IMR-90 (cell line): ENCODE data around the gene DDAH2. TPM values are rescaled to one million over a fixed set of nuclear protein-coding genes. Genes with fewer than 3 reads are reported as not detected.

Experiments used
- ATAC-seq: fragments of 200-7000 bp; cut with Tn5 transposase; 2 replicates; pipeline ENCODE4 v1.9.1; 2020; ENCODE audit warnings: low read depth, mild to moderate bottlenecking, moderate library complexity
- BruUV-seq: library from RNA; stranded (reverse); fragments of 400-500 nt; replicated peaks from 2 replicates; lab custom pipeline; 2021; lab: Mats Ljungman, UMichigan
- CTCF ChIA-PET: fragments of 300-600 bp; formaldehyde crosslinking; extraction: SDS; loops from one replicate; lab custom pipeline; 2021; ENCODE audit warnings: antibody characterized with exemption; lab: Yijun Ruan, JAX
- POLR2A ChIA-PET: fragments of 300-600 bp; sonication (Branson Sonifier 250); formaldehyde crosslinking; loops from one replicate; lab custom pipeline; 2022; ENCODE audit warnings: antibody characterized with exemption; ENCODE audit not compliant: unreplicated experiment; lab: Charles Lee
- DNase-seq: peaks from one replicate; pipeline ENCODE4 v3.0.0; 2013
- H2AFZ ChIP-seq: replicated peaks from 2 replicates; pipeline ENCODE3; 2013; ENCODE audit warnings: low read length, mild to moderate bottlenecking; ENCODE audit not compliant: poor library complexity
- H2AK5ac ChIP-seq: 2 replicates; pipeline ENCODE4 v1.6.1; 2013; ENCODE audit warnings: low read depth, low read length, inconsistent platforms
- H2AK9ac ChIP-seq: replicated peaks from 2 replicates; pipeline ENCODE3; 2013; ENCODE audit warnings: mild to moderate bottlenecking, low read depth, low read length, moderate library complexity; ENCODE audit not compliant: poor library complexity
- H2BK120ac ChIP-seq: 2 replicates; pipeline ENCODE4 v1.6.1; 2013; ENCODE audit warnings: low read depth, low read length, inconsistent platforms
- H2BK15ac ChIP-seq: 3 replicates; pipeline ENCODE4 v1.6.1; 2013; ENCODE audit warnings: low read depth, low read length, inconsistent platforms
- H2BK20ac ChIP-seq: 2 replicates; pipeline ENCODE4 v1.6.1; 2013; ENCODE audit warnings: low read depth, mild to moderate bottlenecking, inconsistent platforms, low read length, moderate library complexity
- H2BK5ac ChIP-seq: 2 replicates; pipeline ENCODE4 v1.6.1; 2013; ENCODE audit warnings: mild to moderate bottlenecking, low read depth, low read length, inconsistent platforms; ENCODE audit not compliant: poor library complexity, severe bottlenecking
- H3K14ac ChIP-seq: replicated peaks from 2 replicates; pipeline ENCODE4 v1.6.1; 2013; ENCODE audit warnings: low read depth, low read length, inconsistent platforms
- H3K18ac ChIP-seq: 2 replicates; pipeline ENCODE4 v1.6.1; 2013; ENCODE audit warnings: low read depth, low read length, control low read depth
- H3K23ac ChIP-seq: 2 replicates; pipeline ENCODE4 v1.6.1; 2013; ENCODE audit warnings: low read depth, low read length, inconsistent platforms
- H3K27ac ChIP-seq: 2 replicates; pipeline ENCODE4 v1.5.1; 2013; ENCODE audit warnings: mild to moderate bottlenecking, control low read depth, low read length; ENCODE audit not compliant: insufficient read depth
- H3K27me3 ChIP-seq: 2 replicates; pipeline ENCODE4 v1.6.1; 2013; ENCODE audit warnings: low read length; ENCODE audit not compliant: control insufficient read depth, insufficient read depth
- H3K36me3 ChIP-seq: 2 replicates; pipeline ENCODE4 v1.6.1; 2013; ENCODE audit warnings: low read length, mixed read lengths; ENCODE audit not compliant: control insufficient read depth, insufficient read depth
- H3K4ac ChIP-seq: 2 replicates; pipeline ENCODE4 v1.6.1; 2013; ENCODE audit warnings: low read depth, low read length, inconsistent platforms
- H3K4me1 ChIP-seq: 2 replicates; pipeline ENCODE4 v1.6.1; 2013; ENCODE audit warnings: low read length, mixed read lengths; ENCODE audit not compliant: control insufficient read depth, insufficient read depth
- H3K4me2 ChIP-seq: 2 replicates; pipeline ENCODE4 v1.6.1; 2013; ENCODE audit warnings: low read depth, mild to moderate bottlenecking, control low read depth, low read length, moderate library complexity
- H3K4me3 ChIP-seq: 2 replicates; pipeline ENCODE4 v1.5.1; 2013; ENCODE audit warnings: low read depth, mild to moderate bottlenecking, control low read depth, low read length, moderate library complexity; ENCODE audit not compliant: insufficient read depth
- H3K56ac ChIP-seq: 2 replicates; pipeline ENCODE4 v1.6.1; 2013; ENCODE audit warnings: low read length, inconsistent platforms; ENCODE audit not compliant: insufficient read depth; ENCODE audit errors: extremely low read depth
- H3K79me1 ChIP-seq, 2 experiments: 2 replicates each; pipeline ENCODE4 v1.6.1; 2013; ENCODE audit warnings: low read length in 2 of 2, inconsistent platforms in 1 of 2, low read depth in 1 of 2
- H3K9ac ChIP-seq: 2 replicates; pipeline ENCODE4 v1.6.1; 2013; ENCODE audit warnings: low read depth, low read length, control low read depth
- H3K9me1 ChIP-seq: 2 replicates; pipeline ENCODE4 v1.6.1; 2013; ENCODE audit warnings: low read length, inconsistent platforms; ENCODE audit not compliant: insufficient read depth
- H3K9me3 ChIP-seq: 2 replicates; pipeline ENCODE4 v1.6.1; 2013; ENCODE audit warnings: low read length; ENCODE audit not compliant: control insufficient read depth, insufficient read depth
- H4K20me1 ChIP-seq: 2 replicates; pipeline ENCODE4 v1.6.1; 2013; ENCODE audit warnings: low read length, inconsistent platforms; ENCODE audit not compliant: insufficient read depth
- H4K5ac ChIP-seq: 2 replicates; pipeline ENCODE4 v1.6.1; 2013; ENCODE audit warnings: mild to moderate bottlenecking, low read depth, low read length, control low read depth
- H4K8ac ChIP-seq, 2 experiments: 2 replicates each; pipeline ENCODE4 v1.6.1; 2013; ENCODE audit warnings: low read depth in 2 of 2, low read length in 2 of 2, control low read depth in 1 of 2, inconsistent platforms in 1 of 2
- H4K91ac ChIP-seq: 2 replicates; pipeline ENCODE4 v1.6.1; 2013; ENCODE audit warnings: low read depth, low read length, inconsistent platforms; ENCODE audit not compliant: insufficient read depth
- BHLHE40 ChIP-seq: fragments of 150-350 bp; IDR thresholded peaks from 2 replicates; pipeline ENCODE4 v1.6.1; 2016; ENCODE audit warnings: mild to moderate bottlenecking, low read depth, low read length
- CHD1 ChIP-seq: IDR thresholded peaks from 2 replicates; pipeline ENCODE4 v1.6.1; 2012; ENCODE audit warnings: low read depth, low read length, improper control_type of control experiment
- FOS ChIP-seq: fragments of 150-350 bp; IDR thresholded peaks from 2 replicates; pipeline ENCODE4 v1.6.1; 2016; ENCODE audit warnings: low read depth, low read length
- MAFK ChIP-seq: IDR thresholded peaks from 2 replicates; pipeline ENCODE4 v1.6.1; 2012; ENCODE audit warnings: low read depth, low read length, improper control_type of control experiment
- MAZ ChIP-seq: IDR thresholded peaks from 2 replicates; pipeline ENCODE4 v1.6.1; 2012; ENCODE audit warnings: low read depth, mild to moderate bottlenecking, low read length, improper control_type of control experiment, moderate library complexity, borderline replicate concordance
- MXI1 ChIP-seq: IDR thresholded peaks from 2 replicates; pipeline ENCODE4 v1.6.1; 2012; ENCODE audit warnings: low read depth, mild to moderate bottlenecking, low read length, moderate library complexity, borderline replicate concordance
- NFE2L2 ChIP-seq: fragments of 150-350 bp; IDR thresholded peaks from 2 replicates; pipeline ENCODE4 v1.6.1; 2016; ENCODE audit warnings: low read depth, mild to moderate bottlenecking, low read length
- RAD21 ChIP-seq: IDR thresholded peaks from 2 replicates; pipeline ENCODE4 v1.6.1; 2012; ENCODE audit warnings: low read length, improper control_type of control experiment
- RCOR1 ChIP-seq: IDR thresholded peaks from 2 replicates; pipeline ENCODE4 v1.6.1; 2012; ENCODE audit warnings: mild to moderate bottlenecking, low read length, improper control_type of control experiment; ENCODE audit not compliant: insufficient replicate concordance
- SMC3 ChIP-seq: fragments of 150-350 bp; IDR thresholded peaks from 2 replicates; pipeline ENCODE4 v1.6.1; 2016; ENCODE audit warnings: low read depth, mild to moderate bottlenecking, antibody characterized with exemption, low read length, moderate library complexity
- WGBS, 2 experiments: methylation state at CpG; one replicate each; pipeline versions ENCODE4 v1.1.5 to v1.1.7; 2013; ENCODE audit warnings: missing lambda C conversion rate in 2 of 2; ENCODE audit not compliant: insufficient read length in 1 of 2; ENCODE audit errors: extremely low coverage in 2 of 2; 5-methylcytosine and 5-hydroxymethylcytosine counted together
- dilution Hi-C: fragments of 300-500 bp; cut with HindIII; formaldehyde crosslinking; loops from one replicate; pipeline ENCODE4 v1.14.3; 2018; ENCODE audit warnings: low sequenced_read_pairs; ENCODE audit not compliant: unreplicated experiment
- in situ Hi-C: fragments of 300-500 bp; cut with MboI; formaldehyde crosslinking; loops from 3 replicates; pipeline ENCODE4 v1.14.3; 2019; ENCODE audit warnings: low sequenced_read_pairs, inconsistent platforms, mixed read lengths
- intact Hi-C: fragments of 100-400 bp; cut with micrococcal nuclease; formaldehyde crosslinking; loops from 2 replicates; pipeline ENCODE4 v1.10.0; 2022
- polyA plus RNA-seq, 3 experiments: library from polyadenylated mRNA; depleted of rRNA; stranded (reverse); fragments of >200 nt; gene quantifications; 2 replicates each; pipeline ENCODE4 v1.2.3, GENCODE V29; 2012; ENCODE audit warnings: low replicate concordance in 1 of 3
- total RNA-seq: library from RNA; depleted of rRNA; stranded (reverse); fragments of >200 nt; gene quantifications from 2 replicates; pipeline ENCODE4 v1.2.3, GENCODE V29; 2012
- TF ChIP-seq, protein P1 (sequence below): conservative IDR thresholded peaks from 2 replicates; pipeline ENCODE4 v1.5.1; 2012; ENCODE audit warnings: mild to moderate bottlenecking, low read depth, low read length, improper control_type of control experiment
- TF ChIP-seq, protein P2 (sequence below): fragments of 150-350 bp; IDR thresholded peaks from 2 replicates; pipeline ENCODE4 v1.6.1; 2017; ENCODE audit warnings: mild to moderate bottlenecking, antibody characterized with exemption, low read length, low read depth

The DDAH2 gene
- total and polyA plus RNA-seq, 2 of the 4 experiments (the other 2 are of a cell fraction) = 40.7 to 57.9 TPM

DNA sequence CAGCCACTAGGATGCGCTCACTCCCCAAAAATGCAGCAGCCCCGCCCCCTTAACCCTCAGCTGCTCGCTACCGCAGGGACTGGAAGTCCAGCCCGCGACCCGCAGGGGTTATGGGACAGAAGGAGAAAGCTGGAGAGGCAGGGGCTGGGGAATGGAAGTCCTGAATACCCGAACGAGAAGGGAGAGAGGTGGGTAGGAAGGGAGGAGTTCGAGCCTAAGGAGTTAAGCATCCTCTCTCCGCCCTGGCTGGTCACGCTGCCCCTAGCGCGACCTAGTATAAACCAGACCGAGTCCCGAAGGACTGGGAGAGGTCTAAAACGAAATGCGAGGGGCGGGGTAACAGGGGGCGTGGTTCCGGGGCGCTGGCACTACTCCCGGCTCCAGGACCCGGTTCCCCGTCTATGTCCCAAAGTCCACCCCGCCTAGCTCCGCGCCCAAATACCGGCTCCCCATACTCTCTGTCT is 448 bp upstream of the DDAH2 start:
- no CpG with 5 or more reads among the region's 29 CpGs for WGBS, 2 experiments

More for the DNA sequence above, 448 bp upstream of the DDAH2 start:
- Histone ChIP-seq H3K27ac (peak overlapping the region; percentile 85), H2AK9ac (peak overlapping the region; percentile 99), H2AFZ (peak overlapping the region; percentile 96), H4K20me1 (peaks cover 32% of the 10 kb centered on the region), H2BK120ac (peak overlapping the region; percentile 78), H3K79me1 (peaks cover 0 to 50% of the 10 kb centered on the region in 2 experiments; a peak in 3 of 4 replicates), H3K23ac (peak overlapping the region; percentile 91; the same call in 1 of the 2 replicates), H2BK15ac (peak overlapping the region; percentile 45; the same call in 1 of the 3 replicates), H3K4me3 (peak overlapping the region; percentile 85), H4K8ac (peak overlapping the region; percentile 17 to 82; a peak in 2 of 4 replicates), H2AK5ac (peak overlapping the region; percentile 90), H3K4me1 (peaks cover 7% of the 10 kb centered on the region), H3K9ac (peak overlapping the region; percentile 81), H3K18ac (peak overlapping the region; percentile 66; the same call in 1 of the 2 replicates), H3K9me3 (no peaks in the 10 kb centered on the region), H3K56ac (peak overlapping the region; percentile 67), H3K4me2 (peak overlapping the region; percentile 92), H4K91ac (peak overlapping the region; percentile 72), H3K36me3 (peaks cover 50% of the 10 kb centered on the region), H2BK20ac (0 out of 2 replicates have a peak overlapping the region, but pooled peaks have one; percentile 6), H3K9me1 (peaks cover 5% of the 10 kb centered on the region), H3K4ac (peak overlapping the region; percentile 92), H3K14ac (peak overlapping the region; percentile 89), H2BK5ac (peak overlapping the region; percentile 83), H3K27me3 (no peaks in the 10 kb centered on the region), H4K5ac (peak overlapping the region; percentile 50)
- ATAC-seq (peak; percentile 81), DNase-seq (peak; percentile 79)
- POLR2A ChIA-PET = interaction anchor here (0.6 to 1.0 kb wide), 3 partner anchors 28 to 189 kb away, joined by 3 read pairs; no protein-coding TSS in a partner anchor
- CTCF ChIA-PET = interaction anchor here (0.5 to 0.9 kb wide), 3 partner anchors 21 to 48 kb away, joined by 3 read pairs; partner anchors contain the start of gene LY6G5C
- in situ Hi-C loops (no loop called here), dilution Hi-C loops (no loop called here), intact Hi-C loops (loop anchor here (2.0 kb wide), 2 partner anchors 49 to 101 kb away; partner anchors contain the start of gene LY6G5C)
- TF ChIP-seq RAD21 (peak; percentile 77), BHLHE40 (no peak), MAZ (peak; percentile 55; the same call in 1 of the 2 replicates), MAFK (no peak), MXI1 (0 out of 2 replicates have a peak, but pooled peaks have one; percentile 37), CHD1 (no peak), FOS (no peak), RCOR1 (no peak), SMC3 (peak; percentile 60), NFE2L2 (no peak; the same call in 1 of the 2 replicates)
- TF ChIP-seq, protein P1, sequence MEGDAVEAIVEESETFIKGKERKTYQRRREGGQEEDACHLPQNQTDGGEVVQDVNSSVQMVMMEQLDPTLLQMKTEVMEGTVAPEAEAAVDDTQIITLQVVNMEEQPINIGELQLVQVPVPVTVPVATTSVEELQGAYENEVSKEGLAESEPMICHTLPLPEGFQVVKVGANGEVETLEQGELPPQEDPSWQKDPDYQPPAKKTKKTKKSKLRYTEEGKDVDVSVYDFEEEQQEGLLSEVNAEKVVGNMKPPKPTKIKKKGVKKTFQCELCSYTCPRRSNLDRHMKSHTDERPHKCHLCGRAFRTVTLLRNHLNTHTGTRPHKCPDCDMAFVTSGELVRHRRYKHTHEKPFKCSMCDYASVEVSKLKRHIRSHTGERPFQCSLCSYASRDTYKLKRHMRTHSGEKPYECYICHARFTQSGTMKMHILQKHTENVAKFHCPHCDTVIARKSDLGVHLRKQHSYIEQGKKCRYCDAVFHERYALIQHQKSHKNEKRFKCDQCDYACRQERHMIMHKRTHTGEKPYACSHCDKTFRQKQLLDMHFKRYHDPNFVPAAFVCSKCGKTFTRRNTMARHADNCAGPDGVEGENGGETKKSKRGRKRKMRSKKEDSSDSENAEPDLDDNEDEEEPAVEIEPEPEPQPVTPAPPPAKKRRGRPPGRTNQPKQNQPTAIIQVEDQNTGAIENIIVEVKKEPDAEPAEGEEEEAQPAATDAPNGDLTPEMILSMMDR = peak; percentile 67
- TF ChIP-seq, protein P2, sequence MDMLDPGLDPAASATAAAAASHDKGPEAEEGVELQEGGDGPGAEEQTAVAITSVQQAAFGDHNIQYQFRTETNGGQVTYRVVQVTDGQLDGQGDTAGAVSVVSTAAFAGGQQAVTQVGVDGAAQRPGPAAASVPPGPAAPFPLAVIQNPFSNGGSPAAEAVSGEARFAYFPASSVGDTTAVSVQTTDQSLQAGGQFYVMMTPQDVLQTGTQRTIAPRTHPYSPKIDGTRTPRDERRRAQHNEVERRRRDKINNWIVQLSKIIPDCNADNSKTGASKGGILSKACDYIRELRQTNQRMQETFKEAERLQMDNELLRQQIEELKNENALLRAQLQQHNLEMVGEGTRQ = peak; percentile 39; the same call in 1 of the 2 replicates
- BruUV-seq = no TSS peak
